Measurements from ENCODE around the gene S1PR1.

S1PR1 gene

GRCh38 chr1:101245246-101245927, 8.6 kb downstream of the S1PR1 start:
- no peak for DNase-seq (ENCODE audit: low read depth)

- no peak for DNase-seq (ENCODE audit: low read depth)
Measured at GRCh38 chr1:101247404-101248287, 10.8 kb downstream of the S1PR1 start.

- DNase-seq (ENCODE audit: low read depth) = no peak
Measured at GRCh38 chr1:101250222-101250621, 13.4 kb downstream of the S1PR1 start.

GRCh38 chr1:101250656-101251272, 13.9 kb downstream of the S1PR1 start:
- no peak for DNase-seq (ENCODE audit: low read depth)

GRCh38 chr1:101251504-101251903, 14.7 kb downstream of the S1PR1 start:
- no peak for DNase-seq (ENCODE audit: low read depth)

GRCh38 chr1:101253976-101254674, 17.3 kb downstream of the S1PR1 start:
- no peak for DNase-seq (ENCODE audit: low read depth)

GRCh38 chr1:101257500-101258325, 20.9 kb downstream of the S1PR1 start:
- no peak for DNase-seq (ENCODE audit: low read depth)

- no peak for DNase-seq (ENCODE audit: low read depth)
Measured at GRCh38 chr1:101259744-101260148, 22.9 kb downstream of the S1PR1 start.

- DNase-seq (ENCODE audit: low read depth) = no peak
Measured at GRCh38 chr1:101260556-101261350, 23.9 kb downstream of the S1PR1 start.

- no peak for DNase-seq (ENCODE audit: low read depth)
Measured at GRCh38 chr1:101261623-101262022, 24.8 kb downstream of the S1PR1 start.

GRCh38 chr1:101262060-101262459, 25.2 kb downstream of the S1PR1 start:
- no peak for DNase-seq (ENCODE audit: low read depth)

- no peak for DNase-seq (ENCODE audit: low read depth)
Measured at GRCh38 chr1:101262630-101263348, 26.0 kb downstream of the S1PR1 start.

GRCh38 chr1:101264697-101265096, 27.9 kb downstream of the S1PR1 start:
- DNase-seq (ENCODE audit: low read depth) = no peak

GRCh38 chr1:101265684-101266083, 28.9 kb downstream of the S1PR1 start:
- DNase-seq (ENCODE audit: low read depth) = no peak

GRCh38 chr1:101267082-101267481, 30.3 kb downstream of the S1PR1 start:
- DNase-seq (ENCODE audit: low read depth) = no peak

GRCh38 chr1:101268893-101269292, 32.1 kb downstream of the S1PR1 start:
- DNase-seq (ENCODE audit: low read depth) = no peak

GRCh38 chr1:101275672-101276071, 38.9 kb downstream of the S1PR1 start:
- DNase-seq (ENCODE audit: low read depth) = no peak

GRCh38 chr1:101276818-101277217, 40.0 kb downstream of the S1PR1 start:
- DNase-seq (ENCODE audit: low read depth) = no peak

- no peak for DNase-seq (ENCODE audit: low read depth)
Measured at GRCh38 chr1:101278238-101278637, 41.4 kb downstream of the S1PR1 start.

- no peak for DNase-seq (ENCODE audit: low read depth)
Measured at GRCh38 chr1:101278845-101279244, 42.0 kb downstream of the S1PR1 start.
